HAP-1 (cell line): ENCODE measurements around the gene DOP1B.

Source experiments
- DNase-seq, 2 experiments: peaks; one replicate each; pipeline ENCODE4 v3.0.0-alpha.2; 2016 to 2020; ENCODE audit warnings: low spot score in 2 of 2
- H3K27me3 ChIP-seq: fragments of 250-450 bp; sonication (Bioruptor Pico); 2 replicates; pipeline ENCODE4 v1.5.1; 2020; ENCODE audit warnings: low read depth, mild to moderate bottlenecking, moderate library complexity
- H3K36me3 ChIP-seq: fragments of 250-450 bp; sonication (Bioruptor Pico); replicated peaks from 2 replicates; pipeline ENCODE4 v1.5.1; 2020; ENCODE audit warnings: mild to moderate bottlenecking
- H3K4me1 ChIP-seq: fragments of 250-450 bp; sonication (Bioruptor Pico); 2 replicates; pipeline ENCODE4 v1.5.1; 2020; ENCODE audit warnings: mild to moderate bottlenecking
- H3K4me3 ChIP-seq: fragments of 250-450 bp; sonication (Bioruptor Pico); 2 replicates; pipeline ENCODE4 v1.5.1; 2020; ENCODE audit warnings: mild to moderate bottlenecking, moderate library complexity
- H3K9me3 ChIP-seq: fragments of 250-450 bp; sonication (Bioruptor Pico); 2 replicates; pipeline ENCODE4 v1.5.1; 2020; ENCODE audit warnings: mild to moderate bottlenecking, moderate library complexity
- in situ Hi-C: fragments of 300-500 bp; cut with MboI; formaldehyde crosslinking; loops from 3 replicates; pipeline ENCODE4 v1.14.3; 2020; ENCODE audit warnings: low sequenced_read_pairs, inconsistent platforms, mixed read lengths

Gene DOP1B, protein sequence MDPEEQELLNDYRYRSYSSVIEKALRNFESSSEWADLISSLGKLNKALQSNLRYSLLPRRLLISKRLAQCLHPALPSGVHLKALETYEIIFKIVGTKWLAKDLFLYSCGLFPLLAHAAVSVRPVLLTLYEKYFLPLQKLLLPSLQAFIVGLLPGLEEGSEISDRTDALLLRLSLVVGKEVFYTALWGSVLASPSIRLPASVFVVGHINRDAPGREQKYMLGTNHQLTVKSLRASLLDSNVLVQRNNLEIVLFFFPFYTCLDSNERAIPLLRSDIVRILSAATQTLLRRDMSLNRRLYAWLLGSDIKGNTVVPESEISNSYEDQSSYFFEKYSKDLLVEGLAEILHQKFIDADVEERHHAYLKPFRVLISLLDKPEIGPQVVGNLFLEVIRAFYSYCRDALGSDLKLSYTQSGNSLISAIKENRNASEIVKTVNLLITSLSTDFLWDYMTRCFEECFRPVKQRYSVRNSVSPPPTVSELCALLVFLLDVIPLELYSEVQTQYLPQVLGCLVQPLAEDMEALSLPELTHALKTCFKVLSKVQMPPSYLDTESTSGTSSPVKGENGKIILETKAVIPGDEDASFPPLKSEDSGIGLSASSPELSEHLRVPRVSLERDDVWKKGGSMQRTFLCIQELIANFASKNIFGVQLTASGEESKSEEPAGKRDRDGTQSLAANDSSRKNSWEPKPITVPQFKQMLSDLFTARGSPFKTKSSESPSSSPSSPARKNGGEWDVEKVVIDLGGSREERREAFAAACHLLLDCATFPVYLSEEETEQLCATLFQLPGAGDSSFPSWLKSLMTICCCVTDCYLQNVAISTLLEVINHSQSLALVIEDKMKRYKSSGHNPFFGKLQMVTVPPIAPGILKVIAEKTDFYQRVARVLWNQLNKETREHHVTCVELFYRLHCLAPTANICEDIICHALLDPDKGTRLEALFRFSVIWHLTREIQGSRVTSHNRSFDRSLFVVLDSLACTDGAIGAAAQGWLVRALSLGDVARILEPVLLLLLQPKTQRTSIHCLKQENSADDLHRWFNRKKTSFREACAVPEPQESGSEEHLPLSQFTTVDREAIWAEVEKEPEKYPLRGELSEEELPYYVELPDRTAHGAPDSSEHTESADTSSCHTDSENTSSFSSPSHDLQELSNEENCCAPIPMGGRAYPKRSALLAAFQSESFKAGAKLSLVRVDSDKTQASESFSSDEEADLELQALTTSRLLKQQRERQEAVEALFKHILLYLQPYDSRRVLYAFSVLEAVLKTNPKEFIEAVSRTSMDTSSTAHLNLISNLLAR (N-terminal part only)

DNA sequence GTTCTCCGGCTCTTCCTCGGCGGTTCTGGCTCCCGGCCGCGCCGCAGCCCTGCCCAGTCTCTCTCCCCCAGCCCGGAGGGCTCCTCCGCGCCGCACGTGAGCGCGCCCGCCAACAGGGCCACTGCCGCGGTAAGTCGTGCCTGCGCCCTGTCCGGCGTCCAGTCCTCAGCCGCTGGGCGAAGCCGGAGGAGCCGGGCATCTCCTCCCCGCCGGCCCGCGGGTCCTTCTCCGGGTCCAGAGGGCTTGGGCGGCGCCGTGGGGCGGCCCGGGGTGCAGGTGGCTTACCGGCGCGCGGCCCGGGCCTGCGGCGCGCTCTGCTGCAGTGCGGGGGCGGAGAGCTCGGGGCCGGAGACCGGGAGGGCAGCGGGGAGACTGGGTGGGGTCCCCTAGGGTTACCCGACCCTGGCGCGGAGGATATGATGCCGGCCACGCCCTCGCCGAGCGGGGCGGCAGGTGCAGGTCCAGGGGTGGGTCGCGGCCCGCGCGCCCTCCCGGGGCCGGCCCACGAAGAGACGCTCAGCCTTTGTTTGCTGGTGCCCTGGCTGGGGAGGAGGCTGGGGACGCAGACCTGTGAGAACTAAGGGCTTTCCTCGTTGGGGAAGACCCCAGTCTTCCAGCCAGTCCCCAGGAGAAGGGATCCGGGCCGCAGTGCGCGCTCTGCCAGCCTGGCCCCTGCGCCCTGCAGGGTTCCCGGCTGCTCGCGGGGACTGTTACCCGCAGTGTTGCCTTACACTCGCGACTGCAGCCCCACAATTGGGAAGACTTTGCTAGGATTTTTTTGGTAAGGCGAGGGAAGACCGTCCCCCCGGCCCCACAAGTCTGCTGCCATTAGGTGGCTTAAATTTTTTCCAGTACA, at the start of gene DOP1B:
TSS of gene DOP1B (plus strand) at position 10 of the 856 bp plus-strand sequence. CDS start 7,910 bp downstream, outside the sequence.
- Histone ChIP-seq H3K36me3 (no peaks in the 10 kb centered on the region), H3K4me3 (peak within 1 kb of the TSS; percentile 71), H3K27me3 (no peaks in the 10 kb centered on the region), H3K4me1 (0 out of 2 replicates have a peak, but pooled peaks cover 2% of the 10 kb centered on the region), H3K9me3 (no peaks in the 10 kb centered on the region)
- in situ Hi-C loops: no loop called here
- DNase-seq: peak in 1 of 2 experiments; percentile 60

GRCh38 chr21:36109868-36110267, 46.8 kb upstream of the DOP1B start:
- in situ Hi-C loops: no loop called here
- H3K9me3 ChIP-seq: no peaks in the 10 kb centered on the region
- H3K4me1 ChIP-seq: peaks cover 3% of the 10 kb centered on the region
- H3K4me3 ChIP-seq: no peak overlapping the region
- H3K27me3 ChIP-seq: peaks cover 11% of the 10 kb centered on the region
- H3K36me3 ChIP-seq: no peaks in the 10 kb centered on the region
- no peak for DNase-seq

- H3K4me1 ChIP-seq: peaks cover 3% of the 10 kb centered on the region
- no peaks in the 10 kb centered on the region; the same call in 1 of the 2 replicates for H3K27me3 ChIP-seq
- H3K4me3 ChIP-seq: no peak overlapping the region
- no peaks in the 10 kb centered on the region for H3K9me3 ChIP-seq
- no peak for DNase-seq
- no peaks in the 10 kb centered on the region for H3K36me3 ChIP-seq
- in situ Hi-C loops: no loop called here
Observed at GRCh38 chr21:36111238-36111637, 45.4 kb upstream of the DOP1B start.

DNA sequence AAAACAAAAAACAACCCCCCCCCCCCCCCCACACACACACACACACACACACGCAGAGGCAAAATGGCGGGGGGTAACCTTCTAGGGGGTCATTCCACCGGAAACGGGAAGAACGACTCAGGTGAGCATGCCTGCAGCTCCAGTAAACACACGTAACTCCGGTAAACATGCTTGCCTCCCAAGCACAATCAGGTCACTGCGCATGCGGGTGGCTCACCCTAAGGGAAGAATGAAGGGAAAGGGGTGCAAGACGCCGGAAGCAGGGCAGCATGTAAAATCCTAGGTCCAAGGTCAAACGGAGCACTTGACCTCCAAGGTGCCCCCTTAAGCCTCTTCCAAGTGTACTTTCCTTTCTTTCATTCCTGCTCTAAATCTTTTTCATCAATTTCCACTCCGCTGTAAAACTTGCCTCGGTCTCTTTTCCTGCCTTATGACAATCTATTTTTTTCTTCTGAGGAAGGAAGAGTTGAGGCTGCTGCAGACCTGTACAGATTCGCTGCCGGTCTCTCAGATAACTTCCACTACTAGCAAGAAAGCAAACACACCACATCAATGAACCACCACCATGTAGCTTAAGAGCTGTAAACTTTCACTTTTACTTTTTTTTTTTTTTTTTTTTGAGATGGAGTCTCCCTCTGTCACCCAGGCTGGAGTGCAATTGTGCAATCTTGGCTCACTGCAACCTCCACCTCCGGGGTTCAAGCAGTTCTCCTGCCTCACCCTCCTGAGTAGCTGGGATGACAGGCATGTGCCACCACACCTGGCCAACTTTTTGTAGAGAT, 42.8 kb upstream of the DOP1B start:
- no peaks in the 10 kb centered on the region for H3K27me3 ChIP-seq
- no peaks in the 10 kb centered on the region for H3K9me3 ChIP-seq
- no peak for DNase-seq
- no peak overlapping the region for H3K4me3 ChIP-seq
- H3K4me1 ChIP-seq: peaks cover 3% of the 10 kb centered on the region
- no peaks in the 10 kb centered on the region for H3K36me3 ChIP-seq
- in situ Hi-C loops: no loop called here

GRCh38 chr21:36115138-36115730, 41.4 kb upstream of the DOP1B start:
- in situ Hi-C loops: no loop called here
- DNase-seq: no peak

GRCh38 chr21:36117286-36117741, 39.3 kb upstream of the DOP1B start:
- H3K4me1 ChIP-seq: peaks cover 3% of the 10 kb centered on the region
- no peak for DNase-seq
- in situ Hi-C loops: no loop called here

More at GRCh38 chr21:36115138-36115730, 41.4 kb upstream of the DOP1B start:
- Histone ChIP-seq H3K27me3 (no peaks in the 10 kb centered on the region), H3K9me3 (no peaks in the 10 kb centered on the region), H3K4me3 (no peak overlapping the region), H3K36me3 (no peaks in the 10 kb centered on the region), H3K4me1 (peaks cover 3% of the 10 kb centered on the region)

DNA sequence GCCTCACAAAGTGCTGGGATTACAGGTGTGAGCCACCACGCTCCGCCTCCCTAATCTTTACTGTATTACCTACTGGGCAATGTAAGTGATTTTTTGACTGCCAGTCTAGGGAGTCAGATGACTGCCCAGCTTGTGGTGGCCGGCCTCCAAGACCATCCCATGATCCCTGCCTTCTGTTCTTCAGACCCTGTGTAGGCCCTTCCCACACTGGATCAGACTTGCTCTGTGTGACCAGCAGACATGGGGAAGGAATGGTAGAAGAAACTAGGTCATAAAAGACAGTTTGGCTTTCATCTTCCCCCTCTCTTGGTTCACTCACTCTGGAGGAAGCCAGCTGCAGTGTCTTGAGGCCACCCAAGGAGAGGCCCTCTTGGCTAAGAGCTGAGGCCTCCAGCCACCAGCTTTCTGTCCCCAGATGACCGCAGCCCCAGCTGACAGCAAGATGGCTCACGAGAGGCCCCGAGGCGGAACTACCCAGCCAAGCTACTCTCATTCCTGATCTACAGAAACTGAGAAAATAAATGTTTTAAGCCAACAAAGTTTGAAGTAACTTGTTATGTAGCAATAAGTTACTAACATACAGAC, 36.2 kb upstream of the DOP1B start:
- H3K9me3 ChIP-seq: no peaks in the 10 kb centered on the region
- H3K27me3 ChIP-seq: no peaks in the 10 kb centered on the region
- in situ Hi-C loops: no loop called here
- H3K4me3 ChIP-seq: no peak overlapping the region
- H3K36me3 ChIP-seq: no peaks in the 10 kb centered on the region
- DNase-seq: no peak
- no peaks in the 10 kb centered on the region for H3K4me1 ChIP-seq

More at GRCh38 chr21:36117286-36117741, 39.3 kb upstream of the DOP1B start:
- H3K4me3 ChIP-seq: no peak overlapping the region
- H3K27me3 ChIP-seq: no peaks in the 10 kb centered on the region
- H3K9me3 ChIP-seq: no peaks in the 10 kb centered on the region
- no peaks in the 10 kb centered on the region for H3K36me3 ChIP-seq

- Histone ChIP-seq H3K9me3 (no peaks in the 10 kb centered on the region), H3K4me3 (no peak overlapping the region), H3K36me3 (no peaks in the 10 kb centered on the region), H3K27me3 (no peaks in the 10 kb centered on the region), H3K4me1 (no peaks in the 10 kb centered on the region)
- in situ Hi-C loops: no loop called here
- DNase-seq: no peak
Observed at GRCh38 chr21:36122977-36123376, 33.6 kb upstream of the DOP1B start.

DNA sequence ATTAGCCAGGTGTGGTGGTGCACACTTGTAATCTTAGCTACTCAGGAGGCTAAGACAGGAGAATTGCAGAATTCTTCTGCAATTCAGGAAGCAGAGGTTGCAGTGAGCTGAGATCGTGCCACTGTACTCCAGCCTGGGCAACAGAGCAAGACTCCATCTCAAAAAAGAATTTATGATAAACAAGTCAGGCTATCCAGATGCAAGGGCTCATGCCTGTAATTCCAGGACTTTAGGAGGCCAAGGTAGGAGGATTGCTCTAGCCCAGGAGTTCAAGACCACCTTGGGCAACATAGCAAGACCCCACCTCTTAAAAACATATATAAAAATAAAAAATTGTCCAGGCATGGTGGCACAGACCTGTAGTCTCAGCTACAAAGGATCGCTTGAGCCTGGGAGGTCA, 32.2 kb upstream of the DOP1B start:
- H3K9me3 ChIP-seq: no peaks in the 10 kb centered on the region
- no peaks in the 10 kb centered on the region for H3K4me1 ChIP-seq
- in situ Hi-C loops: no loop called here
- DNase-seq: no peak
- H3K36me3 ChIP-seq: no peaks in the 10 kb centered on the region
- no peaks in the 10 kb centered on the region for H3K27me3 ChIP-seq
- no peak overlapping the region for H3K4me3 ChIP-seq

DNA sequence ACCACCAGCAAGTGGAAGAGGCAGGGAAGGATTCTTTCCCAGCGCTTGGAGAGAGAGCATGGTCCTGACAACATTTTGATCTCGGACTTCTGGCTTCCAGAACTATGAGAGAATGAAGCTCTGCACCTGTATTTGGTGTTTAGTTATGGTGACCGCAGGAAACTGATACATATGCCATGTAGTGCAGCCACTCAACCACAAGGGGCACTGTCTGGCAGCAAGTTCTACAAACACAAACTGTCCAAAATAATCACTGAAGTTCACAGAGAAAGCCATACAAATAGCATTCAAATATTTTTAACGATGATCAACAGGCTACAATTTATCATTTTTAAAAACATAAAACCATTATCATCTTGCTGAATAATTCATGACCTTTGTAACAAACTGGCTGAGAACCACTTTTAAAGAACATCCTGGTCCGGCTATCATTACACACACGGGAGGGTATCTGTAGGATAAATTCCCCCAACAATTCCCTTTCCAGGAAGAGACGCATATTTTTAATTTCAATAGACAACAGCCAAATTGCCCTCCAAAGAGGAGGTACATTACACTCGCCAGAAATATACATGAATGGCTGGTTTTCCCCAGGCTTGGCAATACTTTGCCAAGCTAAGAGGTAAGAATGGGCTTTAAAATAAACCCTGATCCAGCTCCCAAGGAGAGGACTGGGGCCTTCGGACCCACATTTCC, 31.0 kb upstream of the DOP1B start:
- in situ Hi-C loops: no loop called here
- Histone ChIP-seq H3K27me3 (no peaks in the 10 kb centered on the region), H3K9me3 (no peaks in the 10 kb centered on the region), H3K4me1 (peaks cover under 1% of the 10 kb centered on the region; the same call in 1 of the 2 replicates), H3K4me3 (no peak overlapping the region), H3K36me3 (no peaks in the 10 kb centered on the region)
- DNase-seq: peak; percentile 51 to 73

DNA sequence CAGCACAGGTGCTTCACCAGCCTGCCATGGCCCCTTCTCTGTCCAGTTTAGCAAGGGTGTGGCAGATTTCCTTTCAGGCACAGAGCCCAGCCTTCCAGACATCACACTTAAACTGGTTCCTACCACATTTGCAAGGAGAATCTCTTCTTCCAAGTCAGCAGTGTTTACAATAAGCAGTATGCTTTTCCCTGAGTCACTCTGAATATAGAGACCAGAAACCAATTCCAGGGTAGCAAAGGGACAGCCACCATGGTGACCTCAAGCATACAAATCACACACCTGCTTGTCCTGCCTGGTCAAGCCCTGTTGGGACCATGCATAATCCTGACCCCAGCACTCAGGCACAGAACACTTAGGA, 30.4 kb upstream of the DOP1B start:
- Histone ChIP-seq H3K36me3 (no peaks in the 10 kb centered on the region), H3K9me3 (no peaks in the 10 kb centered on the region), H3K4me1 (peaks cover 2% of the 10 kb centered on the region; the same call in 1 of the 2 replicates), H3K4me3 (no peak overlapping the region), H3K27me3 (no peaks in the 10 kb centered on the region)
- DNase-seq: no peak
- in situ Hi-C loops: no loop called here
